SU-DHL-6 (cell line): ENCODE data around the gene PRPF18.

Source experiments
- H2AFZ ChIP-seq: fragments of 200-600 bp; sonication (generic); 2 replicates; pipeline ENCODE4 v1.6.1; 2014; ENCODE audit warnings: low read depth, mild to moderate bottlenecking, moderate library complexity, mixed read lengths, antibody characterized with exemption, low read length; ENCODE audit not compliant: severe bottlenecking
- H3F3A ChIP-seq: fragments of 200-600 bp; shearing (Covaris generic); 2 replicates; pipeline ENCODE4 v1.6.0; 2016; ENCODE audit warnings: antibody characterized with exemption, mild to moderate bottlenecking; ENCODE audit not compliant: insufficient read depth
- H3K27ac ChIP-seq: fragments of 200-600 bp; sonication (generic); 2 replicates; pipeline ENCODE4 v1.5.1; 2016; ENCODE audit warnings: low read depth, mild to moderate bottlenecking, low read length, moderate library complexity, mixed read lengths
- H3K27me3 ChIP-seq: fragments of 200-600 bp; sonication (generic), shearing (Covaris generic); 2 replicates; pipeline ENCODE4 v1.6.0; 2014; ENCODE audit warnings: mild to moderate bottlenecking, low read length
- H3K36me3 ChIP-seq: fragments of 200-600 bp; sonication (generic); 2 replicates; pipeline ENCODE4 v1.6.1; 2014; ENCODE audit warnings: mild to moderate bottlenecking, low read length, mixed read lengths
- H3K4me2 ChIP-seq: fragments of 300-600, 200-600 bp; shearing (Covaris generic), sonication (generic); 2 replicates; pipeline ENCODE4 v1.6.0; 2014; ENCODE audit warnings: low read length, low read depth, mild to moderate bottlenecking; ENCODE audit not compliant: poor library complexity, severe bottlenecking
- H3K4me3 ChIP-seq: fragments of 200-600 bp; sonication (generic); 2 replicates; pipeline ENCODE4 v1.5.1; 2014; ENCODE audit warnings: antibody characterized with exemption, low read length, mild to moderate bottlenecking, mixed read lengths; ENCODE audit not compliant: insufficient read depth, poor library complexity, severe bottlenecking
- H3K79me2 ChIP-seq: fragments of 200-600 bp; sonication (generic); 2 replicates; pipeline ENCODE4 v1.6.1; 2014; ENCODE audit warnings: mild to moderate bottlenecking, low read length, moderate library complexity; ENCODE audit not compliant: insufficient read depth
- H3K9ac ChIP-seq: fragments of 200-600 bp; sonication (generic); 2 replicates; pipeline ENCODE4 v1.7.0; 2014; ENCODE audit warnings: mild to moderate bottlenecking, low read length
- H3K9me2 ChIP-seq: fragments of 200-600 bp; sonication (generic); replicated peaks from 2 replicates; pipeline ENCODE4 v1.6.1; 2014; ENCODE audit warnings: low read length; ENCODE audit not compliant: insufficient read depth
- H3K9me3 ChIP-seq: fragments of 200-600 bp; sonication (generic); 2 replicates; pipeline ENCODE4 v1.6.1; 2014; ENCODE audit warnings: low read length, mixed read lengths; ENCODE audit not compliant: insufficient read depth
- H4K20me1 ChIP-seq: fragments of 200-600 bp; sonication (generic); 2 replicates; pipeline ENCODE4 v1.6.1; 2014; ENCODE audit warnings: low read depth, mild to moderate bottlenecking, antibody characterized with exemption, low read length, moderate library complexity, mixed read lengths
- CTCF ChIP-seq: fragments of 200-600 bp; sonication (generic); IDR thresholded peaks from one replicate; pipeline ENCODE4 v1.5.1; 2017; ENCODE audit warnings: antibody characterized with exemption, mild to moderate bottlenecking, low read length, moderate library complexity; ENCODE audit not compliant: insufficient read depth, poor library complexity, severe bottlenecking
- EZH2phosphoT487 ChIP-seq: fragments of 200-600 bp; sonication (generic), shearing (Covaris generic); conservative IDR thresholded peaks from 2 replicates; pipeline ENCODE4 v1.6.1; 2018; ENCODE audit warnings: mild to moderate bottlenecking, antibody characterized with exemption, low read length, moderate library complexity, mixed read lengths

PRPF18 gene

DNA sequence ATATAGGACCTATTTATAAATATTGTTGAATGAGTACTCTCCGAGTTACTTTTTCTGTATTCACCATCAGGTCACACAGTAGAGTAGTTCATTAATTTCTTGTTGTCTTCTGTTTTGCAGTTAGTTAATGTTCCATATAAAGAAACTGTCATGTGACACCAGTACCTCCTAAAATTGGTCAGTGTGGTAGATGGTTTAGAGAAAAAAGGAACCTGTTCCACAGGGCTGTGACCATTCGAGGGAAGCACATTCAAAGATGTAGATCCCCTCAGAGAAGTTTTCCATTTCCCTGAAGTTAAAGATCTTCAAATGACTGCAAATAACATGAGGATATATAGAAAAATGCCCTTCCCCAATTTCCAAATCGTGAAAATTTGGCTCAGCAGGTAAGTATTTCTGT lies 45.7 kb downstream of the PRPF18 start:
- H3K36me3 ChIP-seq, result no peaks in the 10 kb centered on the region
- H3K27ac ChIP-seq, result no peak overlapping the region
- no peak overlapping the region for H3K4me3 ChIP-seq
- H3K79me2 ChIP-seq, result no peaks in the 10 kb centered on the region
- no peaks in the 10 kb centered on the region for H3F3A ChIP-seq
- no peaks in the 10 kb centered on the region for H3K9me3 ChIP-seq
- no peak overlapping the region for H3K4me2 ChIP-seq
- H4K20me1 ChIP-seq, result no peaks in the 10 kb centered on the region
- no peak overlapping the region for H3K9ac ChIP-seq
- TF ChIP-seq CTCF (no peak), EZH2phosphoT487 (no peak)
- H3K9me2 ChIP-seq, result no peaks in the 10 kb centered on the region
- no peak overlapping the region for H2AFZ ChIP-seq
- no peaks in the 10 kb centered on the region for H3K27me3 ChIP-seq

DNA sequence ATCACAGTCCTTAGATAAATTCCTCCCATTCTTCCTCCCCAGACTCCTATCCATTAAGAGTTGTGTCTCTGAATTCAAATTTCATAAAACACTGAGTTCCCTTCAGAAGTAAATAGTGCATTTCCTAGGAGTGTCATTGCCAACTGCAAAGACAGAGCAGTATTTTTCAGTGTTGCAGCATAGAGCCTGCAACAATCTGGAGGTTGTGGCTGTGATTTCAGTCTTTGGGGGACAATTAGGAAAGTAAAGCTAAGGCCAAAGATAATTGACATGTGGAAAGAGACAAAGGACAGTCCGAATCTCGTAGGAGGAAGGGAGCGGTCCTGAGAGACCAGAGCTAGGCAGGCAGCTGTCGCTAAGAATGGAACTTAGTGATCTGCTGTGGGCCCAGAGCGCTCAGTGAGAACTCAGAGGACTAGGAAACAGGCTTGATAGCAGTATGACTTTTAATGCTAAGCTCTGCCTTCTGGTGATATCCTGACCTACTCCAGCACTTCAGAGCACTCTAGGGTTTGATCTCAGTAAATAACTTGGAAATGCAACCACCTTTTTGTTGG lies 46.2 kb downstream of the PRPF18 start:
- Histone ChIP-seq H3K9me2 (no peaks in the 10 kb centered on the region), H2AFZ (no peak overlapping the region), H4K20me1 (no peaks in the 10 kb centered on the region), H3K79me2 (no peaks in the 10 kb centered on the region), H3K9me3 (no peaks in the 10 kb centered on the region), H3K9ac (no peak overlapping the region), H3K36me3 (no peaks in the 10 kb centered on the region), H3K4me3 (no peak overlapping the region), H3F3A (no peaks in the 10 kb centered on the region), H3K4me2 (no peak overlapping the region), H3K27me3 (no peaks in the 10 kb centered on the region), H3K27ac (no peak overlapping the region)
- no peak for TF ChIP-seq EZH2phosphoT487
- no peak for TF ChIP-seq CTCF

- Histone ChIP-seq H4K20me1 (no peaks in the 10 kb centered on the region), H3K27me3 (no peaks in the 10 kb centered on the region), H3K4me3 (no peak overlapping the region), H3K4me2 (no peak overlapping the region), H3K9ac (no peak overlapping the region), H3K79me2 (no peaks in the 10 kb centered on the region), H3K36me3 (no peaks in the 10 kb centered on the region), H3F3A (no peaks in the 10 kb centered on the region), H3K9me3 (no peaks in the 10 kb centered on the region), H3K27ac (no peak overlapping the region), H2AFZ (no peak overlapping the region), H3K9me2 (no peaks in the 10 kb centered on the region)
- no peak for TF ChIP-seq EZH2phosphoT487
- no peak for TF ChIP-seq CTCF
These were observed 46.9 kb downstream of the PRPF18 start for GRCh38 chr10:13633689-13634088.

GRCh38 chr10:13634207-13634606 lies 47.4 kb downstream of the PRPF18 start:
- Histone ChIP-seq H4K20me1 (no peaks in the 10 kb centered on the region), H3F3A (no peaks in the 10 kb centered on the region), H3K4me3 (no peak overlapping the region), H3K79me2 (no peaks in the 10 kb centered on the region), H3K9me2 (no peaks in the 10 kb centered on the region), H2AFZ (no peak overlapping the region), H3K9ac (no peak overlapping the region), H3K27me3 (no peaks in the 10 kb centered on the region), H3K4me2 (no peak overlapping the region), H3K9me3 (no peaks in the 10 kb centered on the region), H3K27ac (no peak overlapping the region), H3K36me3 (no peaks in the 10 kb centered on the region)
- TF ChIP-seq EZH2phosphoT487 (no peak), CTCF (no peak)
